DOHH2 (cell line): ENCODE results near the gene SCN2B.

Experiments
- H3F3A ChIP-seq: fragments of 200-600 bp; sonication (generic), shearing (Covaris generic); 2 replicates; pipeline ENCODE4 v1.6.0; 2016; ENCODE audit warnings: antibody characterized with exemption, mild to moderate bottlenecking; ENCODE audit not compliant: control insufficient read depth, insufficient read depth
- H3K27ac ChIP-seq: fragments of 200-600 bp; sonication (generic); 2 replicates; pipeline ENCODE4 v1.5.1; 2014; ENCODE audit warnings: low read depth, mild to moderate bottlenecking, low read length, moderate library complexity
- H3K27me3 ChIP-seq: fragments of 200-600 bp; sonication (generic); 2 replicates; pipeline ENCODE4 v1.6.1; 2014; ENCODE audit warnings: mild to moderate bottlenecking, low read length, mixed read lengths; ENCODE audit not compliant: control insufficient read depth
- H3K36me3 ChIP-seq: fragments of 200-600 bp; sonication (generic); 2 replicates; pipeline ENCODE4 v1.6.1; 2014; ENCODE audit warnings: mild to moderate bottlenecking, low read length, moderate library complexity, mixed read lengths; ENCODE audit not compliant: control insufficient read depth
- H3K4me1 ChIP-seq: fragments of 200-600 bp; sonication (generic); 2 replicates; pipeline ENCODE4 v1.6.1; 2014; ENCODE audit warnings: mild to moderate bottlenecking, low read length, mixed read lengths; ENCODE audit not compliant: control insufficient read depth
- H3K4me2 ChIP-seq: fragments of 200-600 bp; sonication (generic); 2 replicates; pipeline ENCODE4 v1.6.0; 2014; ENCODE audit warnings: mild to moderate bottlenecking, low read length, moderate library complexity
- H3K4me3 ChIP-seq: fragments of 200-600 bp; sonication (generic); 2 replicates; pipeline ENCODE4 v1.5.1; 2014; ENCODE audit warnings: mild to moderate bottlenecking, low read length, mixed read lengths
- H3K79me2 ChIP-seq: fragments of 200-600 bp; sonication (generic); 2 replicates; pipeline ENCODE4 v1.6.1; 2014; ENCODE audit warnings: mild to moderate bottlenecking, low read length, mixed read lengths; ENCODE audit not compliant: control insufficient read depth
- H3K9me2 ChIP-seq: fragments of 200-600 bp; sonication (generic); replicated peaks from 2 replicates; pipeline ENCODE4 v1.6.1; 2014; ENCODE audit warnings: mild to moderate bottlenecking, low read length, mixed read lengths; ENCODE audit not compliant: control insufficient read depth
- H3K9me3 ChIP-seq: fragments of 200-600 bp; sonication (generic); 2 replicates; pipeline ENCODE4 v1.6.1; 2014; ENCODE audit warnings: antibody characterized with exemption, low read length, mixed read lengths; ENCODE audit not compliant: control insufficient read depth, insufficient read depth
- H4K20me1 ChIP-seq: fragments of 200-600 bp; sonication (generic); 2 replicates; pipeline ENCODE4 v1.6.0; 2014; ENCODE audit warnings: low read depth, mild to moderate bottlenecking, antibody characterized with exemption, low read length, moderate library complexity; ENCODE audit not compliant: control insufficient read depth, insufficient read depth
- CTCF ChIP-seq: fragments of 200-600 bp; sonication (generic); IDR thresholded peaks from one replicate; pipeline ENCODE4 v1.5.1; 2014; ENCODE audit warnings: antibody characterized with exemption, mild to moderate bottlenecking, low read depth, low read length; ENCODE audit not compliant: poor library complexity, severe bottlenecking
- EZH2phosphoT487 ChIP-seq: fragments of 200-600 bp; sonication (generic); IDR thresholded peaks from 2 replicates; pipeline ENCODE4 v1.6.1; 2017; ENCODE audit warnings: borderline replicate concordance, mild to moderate bottlenecking, antibody characterized with exemption, low read length, moderate library complexity, mixed read lengths

The SCN2B gene

DNA sequence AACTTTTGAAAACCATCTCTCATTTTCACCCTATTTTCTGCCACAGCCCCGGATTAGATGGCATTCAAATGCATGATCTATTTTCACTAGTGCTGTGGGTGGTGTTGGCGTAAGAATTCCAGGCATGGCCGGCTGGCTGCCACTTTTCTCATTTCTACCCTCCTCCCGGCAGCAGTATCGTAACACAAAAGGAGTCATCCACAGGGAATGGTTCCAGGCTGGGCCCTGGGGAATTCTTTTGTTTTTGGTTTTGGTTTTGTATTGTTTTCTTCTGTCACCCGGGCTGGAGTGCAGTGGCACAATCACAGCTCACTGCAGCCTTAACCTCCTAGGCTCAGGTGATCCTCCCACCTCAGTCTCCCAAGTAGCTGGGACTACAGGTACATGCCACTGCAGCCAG lies 34.6 kb upstream of the SCN2B start:
- Histone ChIP-seq H3K9me2 (no peaks in the 10 kb centered on the region), H3K4me2 (no peak overlapping the region), H3K27ac (no peak overlapping the region), H3K79me2 (no peaks in the 10 kb centered on the region), H4K20me1 (no peaks in the 10 kb centered on the region), H3K27me3 (no peaks in the 10 kb centered on the region), H3K36me3 (no peaks in the 10 kb centered on the region), H3K4me1 (peaks cover 51% of the 10 kb centered on the region), H3K4me3 (no peak overlapping the region), H3F3A (0 out of 2 replicates have a peak, but pooled peaks cover 2% of the 10 kb centered on the region), H3K9me3 (no peaks in the 10 kb centered on the region)
- TF ChIP-seq EZH2phosphoT487 = no peak
- no peak for TF ChIP-seq CTCF

DNA sequence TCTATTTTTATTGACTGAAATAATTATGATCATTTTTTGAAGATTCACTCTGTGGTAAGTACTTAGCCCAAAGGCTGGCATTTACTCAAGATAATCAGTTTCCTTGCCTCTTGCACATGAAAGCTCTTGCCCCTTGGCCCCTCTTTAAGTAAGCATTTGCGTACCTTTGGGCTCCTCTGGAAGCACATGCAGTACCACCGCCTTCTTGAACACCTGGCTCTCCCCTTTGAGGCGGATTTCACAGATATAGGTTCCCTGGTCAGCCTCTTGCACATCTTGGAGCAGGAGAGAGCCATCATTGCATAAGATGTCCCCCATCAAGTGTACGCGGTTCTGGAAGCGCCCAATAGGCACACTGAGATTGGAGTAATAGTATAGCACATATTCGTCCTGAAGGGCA lies 33.9 kb upstream of the SCN2B start:
- no peaks in the 10 kb centered on the region for H3K9me3 ChIP-seq
- 0 out of 2 replicates have a peak, but pooled peaks cover 2% of the 10 kb centered on the region for H3F3A ChIP-seq
- no peaks in the 10 kb centered on the region for H3K27me3 ChIP-seq
- no peaks in the 10 kb centered on the region for H3K9me2 ChIP-seq
- no peak overlapping the region for H3K27ac ChIP-seq
- H3K4me1 ChIP-seq = peaks cover 49% of the 10 kb centered on the region
- no peaks in the 10 kb centered on the region for H4K20me1 ChIP-seq
- no peaks in the 10 kb centered on the region for H3K36me3 ChIP-seq
- H3K4me3 ChIP-seq = no peak overlapping the region
- H3K4me2 ChIP-seq = no peak overlapping the region
- no peaks in the 10 kb centered on the region for H3K79me2 ChIP-seq
- no peak for TF ChIP-seq CTCF
- no peak for TF ChIP-seq EZH2phosphoT487

DNA sequence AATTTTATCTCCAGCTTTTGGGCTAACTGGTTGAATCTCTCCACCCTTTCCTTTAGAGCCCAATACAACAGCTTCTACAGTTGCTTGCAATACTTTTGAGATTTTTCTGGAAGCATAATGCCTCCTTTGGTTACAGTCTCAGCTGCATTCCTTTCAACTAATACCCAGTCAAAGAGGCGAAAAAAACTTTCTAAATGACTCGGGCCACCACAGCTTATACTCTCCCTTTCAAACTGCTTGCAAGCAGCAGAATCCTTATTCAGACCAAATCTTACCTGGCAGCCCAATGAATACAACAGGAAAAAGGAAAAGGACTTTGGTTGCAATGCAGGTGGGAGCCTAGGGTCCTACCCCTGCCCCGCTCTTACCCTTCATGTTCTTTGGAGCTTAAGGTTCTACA lies 32.6 kb upstream of the SCN2B start:
- Histone ChIP-seq H3K4me2 (no peak overlapping the region), H3K27me3 (no peaks in the 10 kb centered on the region)

More for the DNA sequence above, 32.6 kb upstream of the SCN2B start:
- no peaks in the 10 kb centered on the region for H3K79me2 ChIP-seq
- H4K20me1 ChIP-seq = no peaks in the 10 kb centered on the region
- H3K27ac ChIP-seq = no peak overlapping the region
- H3K4me3 ChIP-seq = no peak overlapping the region
- peaks cover 37% of the 10 kb centered on the region for H3K4me1 ChIP-seq
- no peaks in the 10 kb centered on the region for H3K9me3 ChIP-seq
- H3F3A ChIP-seq = 0 out of 2 replicates have a peak, but pooled peaks cover 2% of the 10 kb centered on the region
- H3K9me2 ChIP-seq = no peaks in the 10 kb centered on the region
- TF ChIP-seq CTCF = no peak
- no peak for TF ChIP-seq EZH2phosphoT487
- no peaks in the 10 kb centered on the region for H3K36me3 ChIP-seq
